Liver (tissue), 2 donors: Measurements from ENCODE around the gene PBX4.

ENCODE experiments used
- TF ChIP-seq, protein P1 (sequence below): IDR thresholded peaks from 2 replicates; pipeline ENCODE4 v1.6.1; 2016; ENCODE audit warnings: antibody characterized with exemption
- TF ChIP-seq, protein P2 (sequence below): fragments of 150-350 bp; IDR thresholded peaks from 2 replicates; pipeline ENCODE4 v1.5.1; 2017; ENCODE audit warnings: improper control_type of control experiment, low read depth, low read length; ENCODE audit not compliant: missing input control
- TF ChIP-seq, protein P3 (sequence below): IDR thresholded peaks from 2 replicates; pipeline ENCODE4 v1.6.1; 2016; ENCODE audit warnings: antibody characterized with exemption
- donor health status: healthy.

GRCh38 chr19:19533841-19534240 lies 84.6 kb downstream of the PBX4 start:
- TF ChIP-seq, protein P1, sequence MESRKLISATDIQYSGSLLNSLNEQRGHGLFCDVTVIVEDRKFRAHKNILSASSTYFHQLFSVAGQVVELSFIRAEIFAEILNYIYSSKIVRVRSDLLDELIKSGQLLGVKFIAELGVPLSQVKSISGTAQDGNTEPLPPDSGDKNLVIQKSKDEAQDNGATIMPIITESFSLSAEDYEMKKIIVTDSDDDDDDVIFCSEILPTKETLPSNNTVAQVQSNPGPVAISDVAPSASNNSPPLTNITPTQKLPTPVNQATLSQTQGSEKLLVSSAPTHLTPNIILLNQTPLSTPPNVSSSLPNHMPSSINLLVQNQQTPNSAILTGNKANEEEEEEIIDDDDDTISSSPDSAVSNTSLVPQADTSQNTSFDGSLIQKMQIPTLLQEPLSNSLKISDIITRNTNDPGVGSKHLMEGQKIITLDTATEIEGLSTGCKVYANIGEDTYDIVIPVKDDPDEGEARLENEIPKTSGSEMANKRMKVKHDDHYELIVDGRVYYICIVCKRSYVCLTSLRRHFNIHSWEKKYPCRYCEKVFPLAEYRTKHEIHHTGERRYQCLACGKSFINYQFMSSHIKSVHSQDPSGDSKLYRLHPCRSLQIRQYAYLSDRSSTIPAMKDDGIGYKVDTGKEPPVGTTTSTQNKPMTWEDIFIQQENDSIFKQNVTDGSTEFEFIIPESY: no peak
- TF ChIP-seq, protein P2, sequence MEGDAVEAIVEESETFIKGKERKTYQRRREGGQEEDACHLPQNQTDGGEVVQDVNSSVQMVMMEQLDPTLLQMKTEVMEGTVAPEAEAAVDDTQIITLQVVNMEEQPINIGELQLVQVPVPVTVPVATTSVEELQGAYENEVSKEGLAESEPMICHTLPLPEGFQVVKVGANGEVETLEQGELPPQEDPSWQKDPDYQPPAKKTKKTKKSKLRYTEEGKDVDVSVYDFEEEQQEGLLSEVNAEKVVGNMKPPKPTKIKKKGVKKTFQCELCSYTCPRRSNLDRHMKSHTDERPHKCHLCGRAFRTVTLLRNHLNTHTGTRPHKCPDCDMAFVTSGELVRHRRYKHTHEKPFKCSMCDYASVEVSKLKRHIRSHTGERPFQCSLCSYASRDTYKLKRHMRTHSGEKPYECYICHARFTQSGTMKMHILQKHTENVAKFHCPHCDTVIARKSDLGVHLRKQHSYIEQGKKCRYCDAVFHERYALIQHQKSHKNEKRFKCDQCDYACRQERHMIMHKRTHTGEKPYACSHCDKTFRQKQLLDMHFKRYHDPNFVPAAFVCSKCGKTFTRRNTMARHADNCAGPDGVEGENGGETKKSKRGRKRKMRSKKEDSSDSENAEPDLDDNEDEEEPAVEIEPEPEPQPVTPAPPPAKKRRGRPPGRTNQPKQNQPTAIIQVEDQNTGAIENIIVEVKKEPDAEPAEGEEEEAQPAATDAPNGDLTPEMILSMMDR: no peak
- TF ChIP-seq, protein P3, sequence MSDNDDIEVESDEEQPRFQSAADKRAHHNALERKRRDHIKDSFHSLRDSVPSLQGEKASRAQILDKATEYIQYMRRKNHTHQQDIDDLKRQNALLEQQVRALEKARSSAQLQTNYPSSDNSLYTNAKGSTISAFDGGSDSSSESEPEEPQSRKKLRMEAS: no peak
